Heart left ventricle (tissue), 16 donors: ENCODE data around the gene RNF130. TPM values are rescaled to one million over a fixed set of nuclear protein-coding genes. Genes with fewer than 3 reads are reported as not detected.

Experiments used
- ATAC-seq, 4 donors: fragments of 200-7000 bp; cut with Tn5 transposase; one replicate each; pipeline ENCODE4 v1.9.1; 2020 to 2022; ENCODE audit warnings: moderate library complexity in 4 of 4, mild to moderate bottlenecking in 3 of 4, moderate number of reproducible peaks in 1 of 4
- DNase-seq, 5 donors: peaks; one replicate each; pipeline ENCODE4 v3.0.0-alpha.2; 2020
- H3K27ac ChIP-seq, 12 donors: fragments of 200-600 bp; sonication (generic) in 4 of 12; one replicate each; pipeline versions ENCODE4 v1.5.0 to v1.8.0; 2016 to 2022; ENCODE audit warnings: mild to moderate bottlenecking in 2 of 12
- H3K27me3 ChIP-seq, 9 donors: fragments of 200-600 bp; sonication (generic) in 2 of 9; one replicate each; pipeline versions ENCODE4 v1.5.1 to v1.8.0; 2016 to 2022; ENCODE audit warnings: mild to moderate bottlenecking in 3 of 9
- H3K36me3 ChIP-seq, 9 donors: fragments of 200-600 bp; sonication (generic) in 2 of 9; one replicate each; pipeline versions ENCODE4 v1.5.0 to v1.8.0; 2018 to 2022; ENCODE audit warnings: mild to moderate bottlenecking in 2 of 9
- H3K4me1 ChIP-seq, 12 donors: fragments of 200-600 bp; sonication (generic) in 4 of 12; one replicate each; pipeline versions ENCODE4 v1.5.0 to v1.8.0; 2016 to 2022; ENCODE audit warnings: mild to moderate bottlenecking in 3 of 12
- H3K4me3 ChIP-seq, 12 donors: fragments of 200-600 bp; sonication (generic) in 4 of 12; one replicate each; pipeline versions ENCODE4 v1.5.0 to v1.8.0; 2017 to 2022; ENCODE audit warnings: mild to moderate bottlenecking in 9 of 12, moderate library complexity in 4 of 12
- H3K9me3 ChIP-seq, 12 donors: fragments of 200-600 bp; sonication (generic) in 4 of 12; one replicate each; pipeline versions ENCODE4 v1.5.0 to v1.8.0; 2016 to 2022; ENCODE audit warnings: mild to moderate bottlenecking in 1 of 12
- CTCF ChIP-seq, 12 donors: fragments of 200-600 bp; sonication (generic) in 4 of 12; IDR thresholded peaks; one replicate each; pipeline versions ENCODE4 v1.5.0 to v1.8.0; 2018 to 2022; ENCODE audit warnings: antibody characterized with exemption in 12 of 12, mild to moderate bottlenecking in 5 of 12
- POLR2A ChIP-seq, 2 donors: fragments of 450-650 bp; IDR thresholded peaks; one replicate each; pipeline ENCODE4 v1.6.1; 2017; ENCODE audit warnings: antibody characterized with exemption in 2 of 2, mild to moderate bottlenecking in 2 of 2, moderate library complexity in 2 of 2
- WGBS, 4 donors: extraction: QIAGEN DNeasy Blood & Tissue Kit in 2 of 4; methylation state at CpG; one replicate each; pipeline versions ENCODE4 v1.1.5 to v1.1.7; 2013 to 2018; 5-methylcytosine and 5-hydroxymethylcytosine counted together
- intact Hi-C, 10 donors: fragments of 100-400 bp; cut with DNase I; formaldehyde crosslinking; loops; one replicate each; pipeline versions ENCODE4 v1.11.1 to v1.14.2; 2022
- polyA plus RNA-seq, 2 donors: library from polyadenylated mRNA; stranded (reverse); fragments of 200-250 nt; gene quantifications; one replicate each; pipeline ENCODE4 v1.2.3, GENCODE V29; 2013
- total RNA-seq, 9 donors: library from RNA; depleted of rRNA in 2 of 9; stranded (reverse); fragments of >200 nt in 2 of 9; fragmentation: NEBNext Ultra II Directional in 3 of 9; extraction: Animal tissue kit (Norgen Biotek cat#: 25700) in 3 of 9; gene quantifications; one replicate each; pipeline versions ENCODE4 v1.1.0 to v1.2.4, GENCODE V29; 2016 to 2023
- donor health status: ischemic (EF 13 %, LVEDD 7.1; RV severe dilation, severe dysfunction).
- donor health status: healthy with polysubstance abuse.
- donor health status: DM: no; HTN: yes; CAD: no.
- donor health status: DM: no; HTN: no; CAD: no.
- donor health status: ischemic (EF 25% LVEDD 6.9; RV normal size, moderate dysfunction).
- donor health status: ischemic (EF 25% LVEDD 5.7; RV mildly dilated, moderate dysfunction).
- donor health status: healthy.
- donor health status: DM: yes; HTN: yes; CAD: no.
- donor health status: ischemic (EF 35%, LVEDD 5.7; RV mildly dilated, moderate dysfunction).
- donor health status: nonischemic (EF 11% LVEDD 7.7; RV severe dilation, severe dysfunction).
- donor health status: DM: yes; HTN: yes; CAD: no.
- donor health status: PGD.
- donor health status: ischemic (EF 29% LVEDD 5.4; RV normal size, mild dysfunction).
- donor health status: nonischemic (EF 23%, LVEDD 6.1; RV moderate dilation, normal function).

The RNF130 gene
- total and polyA plus RNA-seq, 11 donors: 26.3 to 76.2 (median 38.7) TPM

DNA sequence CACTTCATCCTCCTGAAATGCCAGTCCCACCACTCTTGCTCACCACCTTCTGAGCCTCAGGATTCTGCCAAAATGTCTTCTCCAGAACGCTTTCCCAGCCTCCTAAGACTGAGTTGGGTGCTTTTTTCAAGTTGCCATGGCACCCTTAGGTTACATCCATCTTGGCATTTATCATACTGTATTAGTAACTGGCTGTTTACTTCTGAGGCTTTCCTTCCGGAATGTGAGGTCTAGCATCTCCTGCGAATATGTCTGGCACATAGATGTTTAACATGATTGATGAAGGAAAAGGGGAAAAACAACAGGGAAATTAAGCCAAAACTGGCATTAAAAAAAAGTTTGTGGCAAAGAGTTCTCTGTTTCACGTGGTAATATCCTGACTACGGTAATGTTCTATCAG lies 24.9 kb downstream of the RNF130 start:
- no peaks in the 10 kb centered on the region for H3K9me3 ChIP-seq
- 76 to 93% (median 88%) methylated on average over 5 of the region's 5 CpGs for WGBS, 4 donors
- H3K27me3 ChIP-seq: no peaks in the 10 kb centered on the region
- H3K4me3 ChIP-seq: no peak overlapping the region
- DNase-seq (no peak), ATAC-seq (no peak)
- peaks cover 0 to 43% (median 29%) of the 10 kb centered on the region in 12 donors for H3K4me1 ChIP-seq
- no peak overlapping the region for H3K27ac ChIP-seq
- intact Hi-C loops: no loop called here
- no peaks in the 10 kb centered on the region for H3K36me3 ChIP-seq
- TF ChIP-seq CTCF (IDR thresholded peaks at IDR 0.05) (no peak), POLR2A (IDR thresholded peaks at IDR 0.05) (no peak)

- peak in 1 of 4 donors; percentile 31 for ATAC-seq
Observed at GRCh38 chr5:180045889-180046499, 25.6 kb downstream of the RNF130 start.

GRCh38 chr5:180043377-180043776 lies 28.2 kb downstream of the RNF130 start:
- 76 to 82% (median 80%) methylated on average over 4 of the region's 4 CpGs for WGBS, 4 donors
- H3K27me3 ChIP-seq: no peaks in the 10 kb centered on the region
- no peak overlapping the region for H3K4me3 ChIP-seq
- peaks cover 0 to 23% (median 7%) of the 10 kb centered on the region in 9 donors for H3K36me3 ChIP-seq
- DNase-seq: no peak
- ATAC-seq: no peak
- TF ChIP-seq POLR2A (IDR thresholded peaks at IDR 0.05) (no peak), CTCF (IDR thresholded peaks at IDR 0.05) (no peak)
- H3K9me3 ChIP-seq: no peaks in the 10 kb centered on the region
- H3K27ac ChIP-seq: no peak overlapping the region
- intact Hi-C loops: no loop called here
- peaks cover 0 to 22% (median 11%) of the 10 kb centered on the region in 12 donors for H3K4me1 ChIP-seq

More at GRCh38 chr5:180045889-180046499, 25.6 kb downstream of the RNF130 start:
- no peak overlapping the region for H3K4me3 ChIP-seq
- H3K27ac ChIP-seq: no peak overlapping the region
- no peaks in the 10 kb centered on the region for H3K9me3 ChIP-seq
- intact Hi-C loops: no loop called here
- no peak for TF ChIP-seq POLR2A (IDR thresholded peaks at IDR 0.05)
- no peak for TF ChIP-seq CTCF (IDR thresholded peaks at IDR 0.05)
- H3K4me1 ChIP-seq: peaks cover 0 to 43% (median 29%) of the 10 kb centered on the region in 12 donors
- H3K36me3 ChIP-seq: no peaks in the 10 kb centered on the region
- DNase-seq: no peak
- 95 to 99% (median 96%) methylated on average over 11 to 30 of the region's 30 CpGs for WGBS, 4 donors
- H3K27me3 ChIP-seq: no peaks in the 10 kb centered on the region

DNA sequence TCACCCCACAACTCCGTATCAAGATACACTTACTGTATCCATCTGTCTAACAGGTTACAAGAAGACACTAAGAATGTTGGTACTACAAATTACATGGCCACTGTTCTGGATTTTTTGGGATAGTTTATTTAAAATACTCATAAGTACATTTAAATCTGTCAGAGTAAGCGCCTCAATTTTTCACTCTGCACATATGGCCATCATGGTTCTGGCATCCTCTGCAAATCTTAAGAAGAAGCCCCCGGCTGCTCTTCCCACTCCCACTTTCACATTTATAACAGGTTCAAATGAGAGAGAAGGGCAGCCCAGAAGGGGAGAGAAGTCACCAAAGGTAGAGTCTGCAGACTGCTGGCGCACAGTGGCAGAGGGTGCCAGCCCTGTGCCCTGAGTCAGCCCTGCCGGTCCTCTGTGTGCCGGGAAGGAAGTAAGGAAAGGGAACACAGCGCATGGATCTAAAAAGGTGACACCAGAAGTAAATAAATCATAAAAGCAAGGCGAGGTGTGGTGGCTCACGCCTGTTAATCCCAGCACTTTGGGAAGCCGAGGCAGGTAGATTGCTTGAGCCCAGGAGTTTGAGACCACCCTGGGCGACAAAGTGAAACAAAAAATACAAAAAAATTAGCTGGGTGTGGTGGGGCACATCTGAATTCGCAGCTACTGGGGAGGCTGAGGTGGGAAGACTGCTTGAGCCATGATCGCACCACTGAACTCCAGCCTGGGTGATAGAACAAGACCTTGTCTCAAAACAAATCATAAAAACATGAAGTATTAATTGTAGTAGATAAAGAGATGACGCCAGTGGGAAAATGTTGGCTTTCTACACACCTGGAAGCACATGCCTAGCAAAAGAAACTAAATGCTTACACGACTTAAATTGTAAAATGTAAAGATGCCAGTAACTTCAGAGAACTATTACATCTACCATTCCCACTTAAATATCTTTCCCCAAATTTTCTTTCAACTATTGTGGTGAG lies 30.0 kb downstream of the RNF130 start:
- H3K9me3 ChIP-seq: peaks cover 0 to 5% (median 0%) of the 10 kb centered on the region in 12 donors
- DNase-seq (no peak), ATAC-seq (no peak)
- H3K4me3 ChIP-seq: no peak overlapping the region
- TF ChIP-seq POLR2A (IDR thresholded peaks at IDR 0.05): no peak
- no peak for TF ChIP-seq CTCF (IDR thresholded peaks at IDR 0.05)
- 94 to 96% (median 95%) methylated on average over 15 of the region's 15 CpGs for WGBS, 4 donors
- peaks cover 0 to 38% (median 23%) of the 10 kb centered on the region in 9 donors for H3K36me3 ChIP-seq
- no peak overlapping the region for H3K27ac ChIP-seq
- no peaks in the 10 kb centered on the region for H3K27me3 ChIP-seq
- H3K4me1 ChIP-seq: peaks cover 0 to 6% (median 0%) of the 10 kb centered on the region in 12 donors
- intact Hi-C loops: no loop called here
